Transverse colon (tissue), 4 donors: ENCODE measurements around the gene SLC16A4. TPM values are rescaled to one million over a fixed set of nuclear protein-coding genes. Genes with fewer than 3 reads are reported as not detected.

Experiments
- DNase-seq: peaks from one replicate; pipeline ENCODE4 v3.0.0-alpha.2; 2019
- H3K27ac ChIP-seq, 4 donors: fragments of 200-600 bp; sonication (generic); 2 replicates each; pipeline ENCODE4 v1.5.1; 2016 to 2018; ENCODE audit warnings: inconsistent platforms in 4 of 4
- H3K27me3 ChIP-seq: fragments of 200-600 bp; sonication (generic); 2 replicates; pipeline ENCODE4 v1.5.1; 2017; ENCODE audit warnings: inconsistent platforms
- H3K36me3 ChIP-seq, 4 donors: fragments of 200-600 bp; sonication (generic); 2 replicates each; pipeline ENCODE4 v1.5.1; 2017 to 2019; ENCODE audit warnings: inconsistent platforms in 4 of 4
- H3K4me1 ChIP-seq, 4 donors: fragments of 200-600 bp; sonication (generic); 2 replicates each; pipeline ENCODE4 v1.5.1; 2017 to 2020; ENCODE audit warnings: inconsistent platforms in 4 of 4
- H3K4me3 ChIP-seq, 4 donors: fragments of 200-600 bp; sonication (generic); 1 replicate in 1 of 4; 2 replicates in 3 of 4; pipeline versions ENCODE4 v1.5.1 to v1.6.1; 2017 to 2019; ENCODE audit warnings: inconsistent platforms in 4 of 4
- H3K9me3 ChIP-seq, 2 donors: fragments of 200-600 bp; sonication (generic); 2 replicates each; pipeline ENCODE4 v1.5.1; 2017 to 2019; ENCODE audit warnings: inconsistent platforms in 2 of 2
- EP300 ChIP-seq: sonication (generic); formaldehyde crosslinking; IDR thresholded peaks from one replicate; pipeline ENCODE4 v1.6.1; 2017; ENCODE audit warnings: antibody characterized with exemption, low read depth
- POLR2A ChIP-seq: fragments of 450-650 bp; IDR thresholded peaks from one replicate; pipeline ENCODE4 v1.6.1; 2016; ENCODE audit warnings: antibody characterized with exemption, mild to moderate bottlenecking, moderate library complexity
- POLR2AphosphoS5 ChIP-seq, 3 donors: sonication (generic); formaldehyde crosslinking; IDR thresholded peaks; one replicate each; pipeline ENCODE4 v1.6.1; 2016; ENCODE audit warnings: antibody characterized with exemption in 3 of 3
- WGBS, 2 donors: methylation state at CpG; one replicate each; pipeline ENCODE4 v1.1.5; 2018; ENCODE audit warnings: low coverage in 1 of 2; 5-methylcytosine and 5-hydroxymethylcytosine counted together
- in situ Hi-C, 4 donors: fragments of 200-750 bp; cut with MboI; loops; one replicate each; pipeline versions ENCODE4 v1.15.0 to v1.15.1; 2017; ENCODE audit warnings: low sequenced_read_pairs in 3 of 4, low pct_ligation_motif_present in 1 of 4, low pct_unique_long_range_greater_than_20kb in 1 of 4
- intact Hi-C: fragments of 100-400 bp; cut with DNase I; formaldehyde crosslinking; loops from one replicate; pipeline ENCODE4 v1.15.1; 2023; ENCODE audit warnings: low total_unique reads
- total RNA-seq, 4 donors: library from RNA; depleted of rRNA; stranded (reverse); fragments of >200 nt; gene quantifications; one replicate each; pipeline ENCODE4 v1.1.0, GENCODE V29; 2016
- TF ChIP-seq, protein P1 (sequence below), 5 experiments: fragments of 200-600 bp in 3 of 5; fragments of 450-650 bp in 2 of 5; sonication (generic) in 3 of 5; IDR thresholded peaks; 1 replicate in 2 of 5; 2 replicates in 3 of 5; pipeline ENCODE4 v1.5.1; 2016 to 2017; ENCODE audit warnings: antibody characterized with exemption in 5 of 5, inconsistent platforms in 3 of 5, mild to moderate bottlenecking in 2 of 5, moderate library complexity in 1 of 5

Gene SLC16A4
- total RNA-seq, 4 donors from 2014 or later, result 1.4 to 3.7 (median 3.2) TPM; not detected in 1

DNA sequence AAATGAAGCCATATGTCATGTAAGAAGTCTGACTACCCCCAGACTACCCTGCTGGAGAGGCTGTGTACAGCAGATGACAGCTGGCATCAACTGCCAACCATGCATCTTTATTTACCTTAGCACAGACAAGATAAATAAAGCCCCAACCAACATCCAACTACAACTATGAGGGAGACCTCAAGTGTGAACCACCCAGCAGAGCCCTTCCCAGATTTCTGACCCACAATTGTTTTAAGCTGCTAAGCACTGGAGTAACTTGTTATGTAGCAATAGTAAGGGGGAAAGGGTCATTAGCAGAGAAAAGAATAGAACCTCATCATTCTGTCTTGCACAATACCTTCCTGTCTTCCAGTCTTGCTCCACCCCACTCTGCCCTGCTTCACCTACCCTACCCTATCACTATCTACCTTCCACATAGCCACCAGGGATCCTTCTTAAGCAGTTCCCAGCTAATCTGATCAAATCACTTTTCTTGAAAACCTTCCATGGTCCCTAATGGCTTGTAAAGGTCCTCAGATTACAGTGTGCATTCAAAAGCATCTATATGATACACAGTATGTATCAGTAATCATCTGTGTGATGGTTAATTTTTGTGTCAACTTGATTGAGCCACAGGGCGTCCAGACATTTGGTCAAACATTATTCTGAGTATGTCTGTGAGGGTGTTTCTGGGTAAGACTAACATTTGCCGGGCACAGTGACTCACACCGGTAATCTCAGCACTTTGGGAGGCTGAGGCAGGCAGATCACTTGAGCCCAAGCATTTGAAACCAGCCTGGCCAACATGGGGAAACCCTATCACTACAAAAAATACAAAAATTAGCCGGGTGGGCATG lies 71.3 kb downstream of the SLC16A4 start:
- 83 to 84% methylated on average over 1 to 4 of the region's 4 CpGs for WGBS, 2 donors

DNA sequence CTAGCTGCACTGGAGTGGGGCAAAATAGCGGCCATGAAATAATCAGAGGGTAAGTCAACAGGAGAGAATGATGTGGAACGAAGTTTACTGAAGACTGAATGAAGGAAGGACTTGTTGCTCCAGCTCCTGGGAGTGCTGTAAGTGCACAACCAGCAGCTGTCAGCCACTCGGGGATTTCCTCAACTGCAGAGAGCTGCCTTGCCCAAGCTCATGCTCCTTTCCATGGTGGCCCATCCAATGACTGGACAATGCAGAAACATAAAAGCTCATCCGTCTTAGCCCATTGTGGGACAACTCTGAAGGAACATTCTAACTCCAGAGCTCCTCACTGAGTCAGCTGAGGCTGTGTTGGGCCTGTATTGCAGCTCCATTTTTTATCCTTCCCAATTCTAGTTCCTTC lies 72.8 kb downstream of the SLC16A4 start:
- Histone ChIP-seq H3K36me3 (no peaks in the 10 kb centered on the region), H3K4me3 (no peak overlapping the region), H3K27ac (no peak overlapping the region), H3K27me3 (no peaks in the 10 kb centered on the region), H3K9me3 (no peaks in the 10 kb centered on the region), H3K4me1 (peaks cover 0 to 8% (median 3%) of the 10 kb centered on the region in 4 donors)
- 74 to 100% methylated on average over 2 to 4 of the region's 4 CpGs for WGBS, 2 donors
- TF ChIP-seq EP300 (no peak), POLR2A (no peak), POLR2AphosphoS5 (IDR thresholded peaks at IDR 0.05) (no peak)
- TF ChIP-seq, protein P1, sequence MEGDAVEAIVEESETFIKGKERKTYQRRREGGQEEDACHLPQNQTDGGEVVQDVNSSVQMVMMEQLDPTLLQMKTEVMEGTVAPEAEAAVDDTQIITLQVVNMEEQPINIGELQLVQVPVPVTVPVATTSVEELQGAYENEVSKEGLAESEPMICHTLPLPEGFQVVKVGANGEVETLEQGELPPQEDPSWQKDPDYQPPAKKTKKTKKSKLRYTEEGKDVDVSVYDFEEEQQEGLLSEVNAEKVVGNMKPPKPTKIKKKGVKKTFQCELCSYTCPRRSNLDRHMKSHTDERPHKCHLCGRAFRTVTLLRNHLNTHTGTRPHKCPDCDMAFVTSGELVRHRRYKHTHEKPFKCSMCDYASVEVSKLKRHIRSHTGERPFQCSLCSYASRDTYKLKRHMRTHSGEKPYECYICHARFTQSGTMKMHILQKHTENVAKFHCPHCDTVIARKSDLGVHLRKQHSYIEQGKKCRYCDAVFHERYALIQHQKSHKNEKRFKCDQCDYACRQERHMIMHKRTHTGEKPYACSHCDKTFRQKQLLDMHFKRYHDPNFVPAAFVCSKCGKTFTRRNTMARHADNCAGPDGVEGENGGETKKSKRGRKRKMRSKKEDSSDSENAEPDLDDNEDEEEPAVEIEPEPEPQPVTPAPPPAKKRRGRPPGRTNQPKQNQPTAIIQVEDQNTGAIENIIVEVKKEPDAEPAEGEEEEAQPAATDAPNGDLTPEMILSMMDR (IDR thresholded peaks at IDR 0.05), result no peak
- no peak for DNase-seq
- intact Hi-C loops (loop anchor here (10.0 kb wide), 1 partner anchor 137 kb away; the partner anchor contains the start of gene PROK1), in situ Hi-C loops (loop anchor here in 2 of 4 donors (5.0 to 25.0 kb wide), 2 partner anchors 116 to 144 kb away; partner anchors contain the start of gene PROK1 (in 1 of the 2))

More for the DNA sequence above, 71.3 kb downstream of the SLC16A4 start:
- no peaks in the 10 kb centered on the region for H3K36me3 ChIP-seq
- no peaks in the 10 kb centered on the region for H3K9me3 ChIP-seq
- TF ChIP-seq POLR2AphosphoS5 (IDR thresholded peaks at IDR 0.05) (no peak), EP300 (no peak), POLR2A (no peak)
- TF ChIP-seq, protein P1 (IDR thresholded peaks at IDR 0.05), result no peak
- no peak overlapping the region for H3K27ac ChIP-seq
- no peak overlapping the region for H3K4me3 ChIP-seq
- in situ Hi-C loops, result loop anchor here in 3 of 4 donors (5.0 to 25.0 kb wide), 2 partner anchors 117 to 143 kb away; partner anchors contain the start of gene PROK1 (in 1 of the 3)
- peaks cover 0 to 8% (median 3%) of the 10 kb centered on the region in 4 donors for H3K4me1 ChIP-seq
- no peaks in the 10 kb centered on the region for H3K27me3 ChIP-seq
- intact Hi-C loops, result loop anchor here (1.0 to 10.0 kb wide), 2 partner anchors 46 to 135 kb away; partner anchors contain the start of gene PROK1
- DNase-seq, result no peak

DNA sequence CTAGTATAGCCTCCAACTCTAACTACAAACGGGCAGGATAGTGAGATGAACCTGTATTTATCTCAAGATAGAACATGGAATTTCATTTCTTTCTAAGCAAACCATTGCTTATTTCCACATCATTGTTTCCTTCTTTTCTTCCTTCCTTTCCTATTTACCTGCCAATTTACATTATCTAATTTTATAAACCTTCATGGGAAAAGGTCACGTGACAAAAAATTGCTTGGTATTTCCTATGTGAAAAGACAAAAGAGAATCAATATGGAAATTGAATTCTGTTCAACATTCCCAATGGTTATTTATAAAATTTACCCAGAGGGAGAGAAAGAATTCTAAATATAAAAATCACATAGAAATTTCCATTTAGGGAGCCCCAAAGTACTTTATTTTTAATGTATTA lies 74.1 kb downstream of the SLC16A4 start:
- no peaks in the 10 kb centered on the region for H3K9me3 ChIP-seq
- no peak for TF ChIP-seq POLR2AphosphoS5 (IDR thresholded peaks at IDR 0.05)
- TF ChIP-seq EP300, result no peak
- TF ChIP-seq, protein P1 (IDR thresholded peaks at IDR 0.05), result no peak
- TF ChIP-seq POLR2A, result no peak
- no peak for DNase-seq
- intact Hi-C loops, result loop anchor here (10.0 kb wide), 1 partner anchor 138 kb away; the partner anchor contains the start of gene PROK1
- in situ Hi-C loops, result loop anchor here in 2 of 4 donors (5.0 to 25.0 kb wide), 2 partner anchors 114 to 146 kb away; partner anchors contain the start of gene PROK1 (in 1 of the 2)
- no peak overlapping the region for H3K27ac ChIP-seq
- 78 to 80% methylated on average over 2 of the region's 2 CpGs for whole genome bisulfite sequencing, 2 donors
- H3K36me3 ChIP-seq, result no peaks in the 10 kb centered on the region
- no peak overlapping the region for H3K4me3 ChIP-seq
- H3K27me3 ChIP-seq, result no peaks in the 10 kb centered on the region
- peaks cover 2 to 16% (median 7%) of the 10 kb centered on the region in 4 donors for H3K4me1 ChIP-seq

Other genes starting within 250 kb of the SLC16A4 start
- gene SLC6A17, start 240.5 kb downstream of the SLC16A4 start, total RNA-seq, result under 1 TPM in 3 of 4 donors, not detected in 1; under 0.01 to 0.37 (median 0.14) TPM
- gene KCNC4, start 180.7 kb downstream of the SLC16A4 start, total RNA-seq, result 10 to 100 TPM in 1 of 4 donors, 1 to 10 TPM in 3; 1.8 to 25.8 (median 4.9) TPM
- gene RBM15, start 51.6 kb downstream of the SLC16A4 start, total RNA-seq, result 10 to 100 TPM; 39.3 to 69.7 (median 48.0) TPM
- 100 to 1,000 TPM in 1 of 4 donors, 10 to 100 TPM in 2, 1 to 10 TPM in 1; 7.1 to 113 (median 38.2) TPM for gene LAMTOR5, start 16.7 kb upstream of the SLC16A4 start, total RNA-seq
- gene PROK1, start 60.1 kb upstream of the SLC16A4 start, total RNA-seq, result not detected
- gene KCNA10, start 128.1 kb upstream of the SLC16A4 start, total RNA-seq, result not detected
- 1 to 10 TPM in 1 of 4 donors, under 1 TPM in 2, not detected in 1; 0.40 to 1.7 (median 0.68) TPM for gene KCNA2, start 215.3 kb upstream of the SLC16A4 start, total RNA-seq